CD4-positive, alpha-beta T cell treated with Interleukin-1 beta for 1 hour (primary cell): Measurements from ENCODE around the gene SMIM29.
"Not testable (repeated sequence)": the region's sequence is repeated elsewhere in the genome, so short reads cannot be mapped to it uniquely, and the experiment has no call there.

Experiments
- DNase-seq, 2 donors: peaks; one replicate each; pipeline ENCODE4 v3.0.0-alpha.2; 2020 to 2022

SMIM29 gene

GRCh38 chr6:34267746-34268145 lies 18.9 kb upstream of the SMIM29 start:
- DNase-seq, result no peak

- DNase-seq, result not testable (repeated sequence)
Measured at GRCh38 chr6:34263484-34263883, 14.7 kb upstream of the SMIM29 start.

DNA sequence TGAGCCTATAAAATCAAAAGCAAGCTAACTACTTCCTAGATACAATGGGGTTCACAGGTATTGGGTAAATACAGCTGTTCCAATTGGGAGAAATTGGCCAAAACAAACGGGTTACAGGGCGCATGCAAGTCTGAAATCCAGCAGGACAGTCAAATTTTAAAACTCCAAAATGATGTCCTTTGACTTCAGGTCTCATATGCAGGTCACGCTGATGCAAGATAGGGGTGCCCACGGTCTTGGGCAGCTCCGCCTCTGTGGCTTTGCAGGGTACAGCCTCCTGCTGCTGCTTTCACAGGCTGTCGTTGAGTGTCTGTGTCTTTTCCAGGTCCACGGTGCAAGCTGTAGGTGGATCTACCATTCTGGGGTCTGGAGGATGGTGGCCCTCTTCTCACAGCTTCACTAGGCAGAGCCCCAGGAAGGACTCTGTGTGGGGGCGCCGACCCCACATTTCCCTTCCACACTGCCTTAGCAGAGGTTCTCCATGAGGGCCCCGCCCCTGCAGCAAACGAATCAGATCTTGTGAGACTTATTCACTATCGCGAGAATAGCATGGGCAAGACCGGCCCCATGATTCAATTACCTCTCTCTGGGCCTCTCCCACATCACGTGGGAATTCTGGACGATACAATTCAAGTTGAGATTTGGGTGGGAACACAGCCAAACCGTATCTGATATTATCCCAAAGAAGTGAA lies 11.9 kb upstream of the SMIM29 start:
- no peak for DNase-seq

GRCh38 chr6:34259529-34260069 lies 10.8 kb upstream of the SMIM29 start:
- DNase-seq, result no peak

DNA sequence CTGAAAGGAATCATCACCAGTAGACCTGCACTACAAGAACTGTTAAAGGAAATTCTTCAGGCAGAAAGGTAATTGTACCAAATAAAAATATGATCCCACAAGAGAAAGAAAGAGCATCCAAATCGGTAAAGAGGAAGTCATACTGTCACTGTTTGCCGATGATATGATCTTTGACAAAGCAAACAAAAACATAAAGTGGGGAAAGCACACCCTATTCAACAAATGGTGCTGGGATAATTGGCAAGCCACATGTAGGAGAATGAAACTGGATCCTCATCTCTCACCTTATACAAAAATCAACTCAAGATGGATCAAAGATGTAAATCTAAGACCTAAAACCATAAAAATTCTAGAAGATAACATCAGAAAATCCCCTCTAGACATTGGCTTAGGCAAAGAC lies 3.6 kb upstream of the SMIM29 start:
- DNase-seq, result not testable (repeated sequence)

DNA sequence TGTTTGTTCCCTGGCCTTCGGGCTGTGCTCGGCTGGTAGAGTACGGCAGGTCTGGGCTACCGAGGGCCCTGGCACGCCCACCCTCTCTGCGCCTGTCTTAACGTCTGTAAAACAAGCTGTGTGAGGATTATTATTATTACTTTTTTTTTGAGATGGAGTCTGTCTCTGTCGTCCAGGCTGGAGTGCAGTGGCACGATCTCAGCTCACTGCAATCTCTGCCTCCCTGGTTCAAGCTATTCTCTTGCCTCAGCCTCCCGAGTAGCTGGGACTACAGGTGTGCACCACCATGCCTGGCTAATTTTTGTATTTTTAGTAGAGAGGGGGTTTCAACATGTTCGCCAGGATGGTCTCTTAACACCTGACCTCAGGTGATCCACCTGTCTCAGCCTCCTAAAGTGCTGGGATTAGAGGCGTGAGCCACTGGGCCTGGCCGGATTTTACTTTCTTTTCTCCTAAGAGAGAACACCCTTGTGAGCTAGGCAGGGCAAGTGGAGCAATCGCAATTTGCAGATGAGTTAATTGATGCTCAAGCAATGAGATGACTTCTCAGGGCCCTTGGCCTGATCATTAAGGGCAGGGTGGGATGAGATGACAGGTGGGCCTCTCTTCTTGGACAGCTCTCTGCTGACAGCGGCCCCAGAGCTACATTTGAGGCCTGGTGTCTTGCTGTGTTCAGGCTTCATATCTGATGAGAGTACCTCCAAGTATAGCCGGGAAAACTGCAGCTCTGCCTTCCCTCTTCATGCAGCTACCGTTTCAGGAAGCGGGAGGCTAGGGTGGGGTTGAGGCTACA lies 859 bp upstream of the SMIM29 start:
- no peak for DNase-seq

DNA sequence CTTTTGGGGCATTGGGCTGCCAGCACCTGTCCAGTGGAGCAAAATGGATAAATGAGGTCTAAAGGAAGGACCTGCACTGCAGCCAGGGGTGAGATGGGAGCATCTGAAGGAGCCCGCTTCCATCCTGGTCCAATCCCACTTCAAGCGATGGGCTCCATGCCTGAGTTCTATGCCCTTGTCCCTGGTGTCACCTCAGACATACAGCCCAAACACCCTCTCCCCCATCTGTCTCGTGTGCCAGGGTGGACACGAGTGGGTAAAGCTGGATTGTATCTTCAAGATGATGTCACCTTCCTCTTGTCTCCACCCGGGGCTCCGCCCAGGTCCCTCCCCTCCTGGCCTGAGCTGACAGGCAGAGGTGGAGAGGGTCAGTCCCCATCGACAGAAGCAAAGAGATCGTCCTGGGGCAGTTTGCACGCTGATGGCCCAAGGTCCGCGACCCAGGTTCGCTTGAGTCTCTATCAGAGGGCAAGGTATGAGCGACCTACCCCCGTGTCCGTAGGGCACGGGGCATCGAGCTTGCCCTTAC lies 544 bp downstream of the SMIM29 start:
- peak; percentile 57 to 71 for DNase-seq

GRCh38 chr6:34247481-34248197 lies 1.2 kb downstream of the SMIM29 start:
- DNase-seq, result no peak

GRCh38 chr6:34246563-34247391 lies 2.0 kb downstream of the SMIM29 start:
- peak; percentile 58 to 63 for DNase-seq

GRCh38 chr6:34246249-34246562 lies 2.6 kb downstream of the SMIM29 start:
- DNase-seq, result no peak

DNA sequence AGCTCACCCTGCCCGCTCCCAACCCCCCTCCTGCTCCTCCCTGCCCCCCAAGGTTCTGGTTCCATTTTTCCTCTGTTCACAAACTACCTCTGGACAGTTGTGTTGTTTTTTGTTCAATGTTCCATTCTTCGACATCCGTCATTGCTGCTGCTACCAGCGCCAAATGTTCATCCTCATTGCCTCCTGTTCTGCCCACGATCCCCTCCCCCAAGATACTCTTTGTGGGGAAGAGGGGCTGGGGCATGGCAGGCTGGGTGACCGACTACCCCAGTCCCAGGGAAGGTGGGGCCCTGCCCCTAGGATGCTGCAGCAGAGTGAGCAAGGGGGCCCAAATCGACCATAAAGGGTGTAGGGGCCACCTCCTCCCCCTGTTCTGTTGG lies 3.1 kb downstream of the SMIM29 start:
- DNase-seq, result not testable (repeated sequence)

GRCh38 chr6:34245032-34245760 lies 3.6 kb downstream of the SMIM29 start:
- DNase-seq, result not testable (repeated sequence)

DNA sequence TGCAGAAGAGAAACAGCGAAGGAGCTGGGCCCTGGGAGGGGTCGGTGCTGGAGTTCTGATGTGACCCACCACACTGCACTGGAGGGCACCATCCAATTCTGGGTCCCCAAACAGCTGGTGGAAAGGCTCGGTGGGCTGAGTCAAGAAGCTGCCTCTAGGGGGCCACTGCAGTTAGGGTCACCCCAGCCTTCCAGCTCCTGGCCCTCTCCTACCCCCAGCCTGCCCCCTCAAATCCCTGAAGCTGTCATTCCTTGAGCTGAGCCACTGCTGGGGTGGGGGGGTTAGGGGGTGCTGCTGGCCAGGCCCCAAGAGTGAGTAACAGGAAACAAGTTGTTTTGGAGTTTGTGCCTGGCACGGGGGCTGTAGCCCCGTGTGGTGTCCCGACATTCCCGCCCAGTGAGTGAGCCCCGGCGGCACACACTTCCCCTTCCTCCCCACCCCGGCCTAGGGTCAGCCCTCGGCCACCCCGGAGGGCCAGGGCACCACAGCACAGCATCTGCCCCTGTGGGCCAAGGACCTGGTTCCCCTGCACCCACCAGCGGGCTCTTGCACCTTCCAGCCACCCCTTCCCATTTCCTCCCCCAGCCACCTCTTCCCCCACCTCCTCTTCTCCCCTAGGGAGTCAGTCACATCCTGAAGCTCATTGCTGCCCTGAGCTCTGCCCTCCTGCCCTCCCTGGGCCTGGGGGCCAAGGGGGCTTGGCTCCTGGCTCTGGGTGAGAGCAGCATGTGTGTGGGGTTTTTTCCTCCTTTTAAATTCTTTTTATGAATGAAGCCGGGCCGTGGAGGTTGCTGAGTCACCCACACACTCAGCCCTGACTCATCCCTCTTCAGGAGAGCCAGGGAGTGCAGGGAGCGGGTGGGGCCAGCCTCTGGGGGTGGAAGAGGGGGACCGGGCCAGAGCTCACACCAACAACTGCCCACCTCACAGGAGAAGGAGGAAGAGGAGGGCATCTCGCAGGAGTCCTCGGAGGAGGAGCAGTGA lies 4.6 kb downstream of the SMIM29 start:
- DNase-seq, result peak in 1 of 2 donors; percentile 64

GRCh38 chr6:34243131-34243771 lies 5.6 kb downstream of the SMIM29 start:
- no peak for DNase-seq

GRCh38 chr6:34242252-34243130 lies 6.3 kb downstream of the SMIM29 start:
- DNase-seq, result no peak

- DNase-seq, result no peak
Measured at GRCh38 chr6:34241351-34242215, 7.2 kb downstream of the SMIM29 start.

DNA sequence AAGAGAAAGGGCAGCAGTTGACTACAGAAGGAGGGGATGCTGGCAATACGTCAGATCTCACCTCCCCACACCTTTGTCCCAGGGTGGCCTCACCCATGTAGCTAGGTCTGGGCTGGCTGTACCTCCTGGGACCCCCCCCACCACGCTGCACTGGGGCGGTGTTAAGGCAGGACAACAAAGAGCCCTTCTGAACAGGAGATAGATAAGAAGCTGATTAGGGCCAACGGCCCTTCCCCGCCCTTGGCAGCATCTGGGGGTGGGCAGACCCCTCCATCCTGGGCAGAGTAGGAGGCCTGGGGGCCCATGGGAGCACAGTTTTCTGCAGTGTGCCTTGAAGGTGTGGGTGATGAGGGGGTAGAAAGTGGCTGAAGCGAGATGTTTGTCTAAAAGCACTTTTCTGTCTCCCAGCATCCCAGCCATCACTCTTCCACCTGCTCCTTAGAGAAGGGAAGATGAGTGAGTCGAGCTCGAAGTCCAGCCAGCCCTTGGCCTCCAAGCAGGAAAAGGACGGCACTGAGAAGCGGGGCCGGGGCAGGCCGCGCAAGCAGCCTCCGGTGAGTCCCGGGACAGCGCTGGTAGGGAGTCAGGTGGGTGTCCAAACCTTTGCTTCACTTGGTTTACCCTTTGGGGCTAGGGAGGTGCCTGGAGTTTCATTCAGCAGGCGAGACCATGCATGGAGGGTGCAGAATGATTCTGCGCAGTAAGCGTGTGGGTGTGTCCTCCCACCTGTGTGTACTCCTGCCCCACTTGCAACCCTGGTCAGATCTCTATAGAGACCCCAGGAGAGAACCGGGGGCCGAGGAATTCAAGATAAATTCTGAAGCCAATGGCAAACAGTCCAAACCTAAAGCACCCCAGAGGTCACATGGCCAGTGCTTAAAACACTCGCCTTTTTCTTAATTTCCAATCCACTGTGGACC lies 8.2 kb downstream of the SMIM29 start:
- no peak for DNase-seq
